GM18508 (cell line): ENCODE measurements around the gene SSU72.
"Not testable (repeated sequence)": the region's sequence is repeated elsewhere in the genome, so short reads cannot be mapped to it uniquely, and the experiment has no call there.

Source experiments
- ATAC-seq: cut with Tn5 transposase; IDR thresholded peaks from one replicate; pipeline ENCODE4 v1.9.1; 2021; ENCODE audit warnings: moderate number of reproducible peaks; ENCODE audit not compliant: insufficient read depth, unreplicated experiment

The SSU72 gene

DNA sequence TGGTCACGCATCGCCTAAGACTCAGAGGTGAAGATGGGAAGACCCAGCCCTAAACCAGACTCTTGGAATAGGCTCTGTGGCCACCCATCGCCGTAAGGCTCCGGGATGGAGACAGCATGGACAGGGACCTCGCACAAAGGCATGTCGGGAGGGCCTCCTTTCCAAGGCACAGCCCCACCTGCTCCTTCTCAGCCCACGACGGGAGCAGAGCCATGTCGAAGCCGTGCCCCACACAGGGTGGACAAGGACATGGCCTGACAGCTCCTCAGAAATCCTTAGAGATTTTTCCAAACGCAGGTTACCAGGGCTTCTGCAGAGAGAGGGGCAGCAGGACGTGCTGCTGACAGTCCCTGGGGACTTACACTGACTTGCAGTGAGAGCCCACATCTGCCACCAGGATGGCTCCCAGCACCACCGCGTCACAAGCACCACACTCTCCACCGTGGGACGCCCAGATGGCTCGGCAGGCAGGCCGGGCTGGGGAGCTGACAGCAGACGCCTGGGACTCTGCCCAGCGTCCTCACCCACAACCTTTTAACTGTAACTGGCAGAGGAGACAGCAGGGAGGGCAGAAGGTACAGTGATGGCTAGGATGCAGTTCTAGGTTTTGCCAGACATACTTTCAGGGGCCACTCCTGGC lies 12.0 kb downstream of the SSU72 start:
- no peak for ATAC-seq

GRCh38 chr1:1561801-1562470 lies 12.7 kb downstream of the SSU72 start:
- no peak for ATAC-seq

DNA sequence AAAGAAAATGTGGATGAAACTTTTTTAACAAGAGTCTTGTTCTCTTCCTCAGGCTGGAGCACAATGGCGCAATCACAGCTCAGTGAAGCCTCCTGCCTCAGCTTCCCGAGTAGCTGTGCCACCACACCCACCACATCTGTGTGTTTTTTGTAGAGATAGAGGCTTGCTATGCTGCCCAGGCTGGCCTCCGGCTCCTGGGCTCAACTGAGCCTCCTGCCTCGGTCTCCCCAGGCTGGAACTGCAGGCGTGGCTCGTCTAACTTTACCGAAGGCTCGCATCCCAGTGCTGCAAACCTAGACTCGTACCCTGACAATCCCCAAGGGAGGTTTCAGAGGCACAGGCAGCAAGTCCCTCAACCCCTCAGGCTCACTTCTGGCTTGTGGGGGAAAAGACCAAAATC lies 14.5 kb downstream of the SSU72 start:
- no peak for ATAC-seq

GRCh38 chr1:1559066-1559465 lies 15.6 kb downstream of the SSU72 start:
- ATAC-seq, result no peak

DNA sequence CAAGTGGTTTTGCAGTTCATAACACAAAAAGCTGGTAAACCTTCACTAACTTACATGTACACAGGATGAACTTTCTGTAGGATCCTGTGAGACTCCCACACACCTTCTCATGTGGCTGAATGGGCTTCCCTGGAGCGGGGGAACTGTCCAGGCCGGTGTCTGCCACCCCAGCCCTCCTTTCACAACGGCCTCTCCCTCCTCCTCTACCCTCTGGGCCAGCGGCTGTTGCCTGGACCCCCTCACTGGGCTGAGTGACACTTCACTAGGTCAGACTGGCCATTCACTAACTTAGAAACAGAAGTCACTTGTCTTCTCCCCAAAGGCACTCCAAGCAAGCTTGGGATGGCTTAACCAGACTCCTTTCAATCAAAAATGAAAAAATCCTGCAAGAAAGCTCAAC lies 16.1 kb downstream of the SSU72 start:
- no peak for ATAC-seq

- not testable (repeated sequence) for ATAC-seq
These were observed 17.0 kb downstream of the SSU72 start for GRCh38 chr1:1557688-1558087.

GRCh38 chr1:1556961-1557360 lies 17.7 kb downstream of the SSU72 start:
- ATAC-seq, result not testable (repeated sequence)

GRCh38 chr1:1556505-1556904 lies 18.2 kb downstream of the SSU72 start:
- ATAC-seq, result no peak

DNA sequence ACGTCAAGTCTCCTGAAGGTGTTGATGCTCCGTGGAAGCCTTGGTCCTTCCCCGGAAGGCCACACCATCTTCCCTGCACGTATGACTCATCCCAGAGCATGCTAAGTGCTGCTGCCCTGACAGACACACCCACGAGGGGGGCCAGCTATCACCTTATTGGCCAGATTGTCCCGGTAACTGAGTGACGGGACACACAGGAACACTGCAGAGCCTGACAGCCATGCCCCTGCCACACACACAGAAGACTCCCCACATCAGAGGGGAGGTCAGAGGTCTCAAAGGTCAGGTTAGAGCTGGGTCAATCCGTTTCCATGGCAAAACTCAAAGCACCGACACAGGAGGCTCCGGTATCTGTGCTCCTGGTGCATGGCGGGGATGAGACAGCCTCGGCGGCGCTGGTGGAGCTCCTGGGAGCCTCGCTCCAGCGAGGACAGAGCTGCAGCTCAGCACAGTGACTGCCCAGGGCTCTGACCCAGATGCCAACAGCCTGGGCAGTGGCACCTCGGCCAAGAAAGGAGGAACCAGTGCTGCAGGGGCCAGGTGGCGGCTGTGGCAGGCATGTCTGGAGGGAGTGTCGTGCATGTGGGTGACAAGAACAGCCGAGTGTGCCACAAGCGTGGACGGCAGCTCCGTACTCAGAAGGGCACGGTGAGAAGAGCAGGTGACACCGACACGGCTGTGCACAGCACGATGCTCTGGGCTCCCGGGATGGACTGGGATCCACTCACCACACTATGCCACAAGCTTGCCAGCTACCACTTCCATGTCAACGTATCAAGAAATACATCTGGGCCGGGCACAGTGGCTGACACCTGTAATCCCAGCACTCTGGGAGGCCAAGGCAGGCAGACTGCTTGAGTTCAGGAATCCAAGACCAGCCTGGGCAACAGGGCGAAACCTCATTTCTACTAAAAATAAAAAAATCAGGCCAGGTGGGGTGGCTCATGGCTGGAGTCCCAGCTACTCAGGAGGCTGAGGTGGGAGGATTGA lies 19.4 kb downstream of the SSU72 start:
- ATAC-seq, result no peak

DNA sequence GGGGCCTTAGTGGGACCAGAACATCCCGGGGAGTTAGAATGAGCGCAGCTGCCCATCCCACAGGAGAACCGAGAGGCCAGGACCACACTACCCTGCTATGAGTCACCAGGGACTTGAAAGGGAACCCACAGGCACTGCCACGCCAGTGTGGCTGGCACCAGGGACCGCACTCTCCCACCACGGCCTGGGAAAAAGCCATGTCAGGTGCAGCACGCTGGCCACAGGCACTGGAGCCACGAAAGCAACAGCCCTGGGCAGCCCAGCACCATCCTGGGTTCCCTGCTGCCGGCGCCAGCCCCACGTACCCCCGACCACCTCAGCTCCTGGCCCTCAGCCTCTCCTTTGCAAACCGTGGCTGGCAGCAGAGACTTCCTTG lies 20.1 kb downstream of the SSU72 start:
- ATAC-seq, result no peak

DNA sequence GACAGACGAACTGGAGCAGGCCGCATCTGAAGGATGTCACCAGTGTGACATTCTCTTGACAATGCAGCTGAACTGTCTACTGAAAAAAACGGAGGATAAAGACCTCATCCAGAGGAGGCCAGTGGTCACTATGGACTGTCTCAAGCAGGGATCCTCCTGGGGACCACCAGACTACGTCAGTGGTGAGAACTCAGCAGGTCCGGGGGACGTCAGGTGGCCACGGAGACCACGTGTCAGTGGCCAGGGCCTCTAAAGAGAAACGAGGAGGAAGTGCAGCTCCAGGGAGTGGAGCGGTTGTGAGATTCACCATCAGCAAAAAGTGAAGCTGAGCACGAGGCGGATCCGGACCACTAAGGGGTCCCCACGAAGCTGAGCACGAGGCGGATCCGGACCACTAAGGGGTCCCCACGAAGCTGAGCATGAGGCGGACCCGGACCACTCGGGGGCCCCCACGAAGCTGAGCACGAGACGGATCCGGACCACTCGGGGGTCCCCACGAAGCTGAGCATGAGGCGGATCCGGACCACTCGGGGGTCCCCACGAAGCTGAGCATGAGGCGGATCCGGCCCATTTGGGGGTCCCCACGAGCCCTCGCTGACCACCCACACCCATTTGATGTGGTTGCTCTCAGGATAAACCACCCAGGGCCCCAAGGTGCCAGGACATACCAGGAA lies 20.7 kb downstream of the SSU72 start:
- ATAC-seq, result no peak

- no peak for ATAC-seq
These were observed 22.4 kb downstream of the SSU72 start for GRCh38 chr1:1552263-1552639.

DNA sequence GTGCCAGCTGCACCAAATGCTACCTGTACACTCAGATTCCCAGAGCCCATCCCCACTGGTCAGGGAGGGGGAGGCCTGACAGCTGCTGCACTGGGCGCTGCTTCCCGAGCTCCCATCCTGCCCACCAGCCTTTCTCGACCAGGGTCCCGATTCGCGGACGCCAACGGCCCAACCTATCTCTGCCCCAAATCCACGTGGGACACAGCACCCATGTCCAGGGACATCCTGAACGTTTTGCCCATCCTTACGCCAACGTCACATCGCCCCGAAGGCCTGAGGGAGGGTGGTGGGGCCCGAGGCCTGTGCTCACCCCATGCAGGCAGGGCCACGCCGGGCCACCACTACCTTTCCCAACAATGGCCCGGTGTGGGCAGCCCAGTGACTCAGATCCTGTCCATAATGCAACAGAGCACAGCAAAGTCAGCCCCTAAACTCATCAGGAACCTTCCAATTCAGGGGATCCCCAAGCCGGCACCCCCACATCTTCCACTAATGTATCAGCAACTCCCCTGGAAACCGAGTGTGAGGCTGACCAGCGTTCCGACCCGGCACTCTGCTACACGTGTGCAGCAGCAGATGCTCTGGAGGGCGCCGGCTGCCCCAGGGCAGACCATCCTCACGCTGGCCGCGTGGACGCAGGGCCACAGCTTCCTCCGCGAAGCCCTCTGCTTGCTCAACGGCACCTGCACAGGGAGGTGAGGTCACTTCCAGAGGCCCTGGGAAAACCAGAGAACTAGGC lies 23.0 kb downstream of the SSU72 start:
- ATAC-seq, result no peak

DNA sequence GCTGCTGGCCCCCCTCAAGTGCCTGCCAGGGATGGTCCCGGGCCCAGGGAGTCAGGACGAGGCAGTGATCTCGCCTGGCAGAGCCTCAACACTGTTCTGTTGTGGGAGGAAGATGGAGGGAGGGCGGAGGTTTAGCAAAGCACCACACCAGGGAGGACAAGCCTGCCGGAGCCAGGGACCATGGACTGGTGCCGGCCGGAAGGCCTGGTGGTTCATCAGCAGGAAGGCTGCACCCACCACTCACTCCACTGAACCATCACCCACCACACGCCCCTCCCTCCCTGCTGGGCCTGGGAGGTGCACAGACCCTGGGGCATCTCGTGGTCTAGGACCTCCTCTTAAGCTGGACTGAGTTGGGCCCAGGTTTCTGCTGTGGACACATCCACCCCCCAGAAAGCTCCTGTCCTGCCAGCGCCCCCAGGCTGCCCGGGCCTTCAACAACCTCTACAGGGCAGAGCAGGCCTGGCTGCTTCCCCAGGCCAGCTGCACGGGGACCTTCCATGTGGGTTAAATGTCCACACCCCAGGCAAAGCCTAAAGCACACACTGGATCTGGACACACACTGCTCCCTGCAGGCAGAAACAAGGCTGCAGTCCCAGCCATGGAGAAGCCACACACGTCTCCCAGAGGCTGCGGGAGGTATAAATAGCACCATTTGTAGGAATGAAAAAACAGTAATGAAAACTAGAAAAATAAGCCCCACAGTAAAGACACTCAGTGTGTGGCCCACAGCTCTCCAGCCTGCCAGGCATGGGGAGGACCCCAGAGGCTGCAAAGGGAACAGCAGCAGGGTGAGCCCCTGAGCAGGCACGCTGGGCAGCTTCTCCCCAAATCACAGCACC lies 23.9 kb downstream of the SSU72 start:
- no peak for ATAC-seq

DNA sequence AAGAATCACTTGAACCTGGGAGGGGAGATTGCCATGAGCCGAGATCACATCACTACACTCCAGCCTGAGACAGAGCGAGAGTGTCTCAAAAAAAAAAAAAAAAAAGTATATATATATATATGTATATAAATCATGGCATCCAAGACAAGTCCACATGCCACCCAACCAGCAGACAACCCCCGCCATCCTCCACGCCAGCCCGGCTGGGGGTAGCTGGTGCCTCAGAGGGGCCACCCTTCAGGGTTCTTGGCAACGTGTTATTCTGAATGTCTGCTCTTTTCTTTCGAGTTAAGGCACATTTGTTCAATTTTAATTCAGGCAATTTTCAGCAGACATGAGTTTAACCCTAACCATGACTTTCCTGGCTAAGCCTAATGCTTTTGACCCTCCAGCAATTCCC lies 24.6 kb downstream of the SSU72 start:
- no peak for ATAC-seq

- no peak for ATAC-seq
These were observed 26.1 kb downstream of the SSU72 start for GRCh38 chr1:1548591-1548990.

GRCh38 chr1:1547476-1547875 lies 27.2 kb downstream of the SSU72 start:
- no peak for ATAC-seq

- no peak for ATAC-seq
These were observed 27.7 kb downstream of the SSU72 start for GRCh38 chr1:1547011-1547410.
